HG03442 (cell line): ENCODE results near the gene AOC1.
"Not testable (repeated sequence)": the region's sequence is repeated elsewhere in the genome, so short reads cannot be mapped to it uniquely, and the experiment has no call there.

Source experiments
- ATAC-seq: cut with Tn5 transposase; IDR thresholded peaks from one replicate; pipeline ENCODE4 v1.9.1; 2021; ENCODE audit warnings: mild to moderate bottlenecking, moderate library complexity; ENCODE audit not compliant: unreplicated experiment

Gene AOC1

DNA sequence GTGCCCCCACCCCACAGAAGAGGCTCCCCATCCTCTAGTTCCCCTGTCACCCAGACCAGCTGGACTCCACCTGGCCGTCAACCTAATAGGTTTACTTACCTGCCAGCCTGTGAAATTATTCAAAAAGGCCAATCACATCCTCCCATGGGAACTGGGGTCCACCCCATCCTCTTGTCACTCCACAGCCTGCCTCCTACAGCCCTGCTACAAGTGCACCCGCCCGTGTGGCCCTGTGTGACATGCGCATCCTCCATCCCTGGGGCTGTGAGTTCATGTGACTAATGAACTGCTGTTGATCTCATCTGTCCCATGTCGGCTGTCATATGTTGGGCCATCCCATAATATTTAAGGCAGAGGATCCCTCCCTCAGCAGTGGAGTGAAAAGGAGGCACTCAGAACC is 39.4 kb downstream of the AOC1 start:
- ATAC-seq = no peak

DNA sequence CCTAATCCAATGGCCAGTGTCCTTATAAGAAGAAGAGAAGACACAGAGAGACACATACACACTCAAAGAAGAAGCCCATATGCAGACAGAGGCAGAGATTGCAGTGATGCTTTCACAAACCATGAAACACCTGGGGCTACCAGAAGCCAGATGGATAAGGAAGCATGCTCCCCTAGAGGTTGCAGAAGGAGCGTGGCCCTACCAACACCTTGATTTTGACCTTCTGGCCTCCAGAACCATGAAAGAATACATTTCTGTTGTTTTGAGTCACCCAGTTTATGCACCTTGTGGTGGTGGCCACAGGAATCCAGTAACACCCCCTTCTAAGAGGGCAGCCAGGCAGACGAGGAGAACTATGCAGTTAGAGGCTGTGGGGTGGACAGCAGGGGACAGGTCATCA is 43.5 kb downstream of the AOC1 start:
- ATAC-seq = no peak

DNA sequence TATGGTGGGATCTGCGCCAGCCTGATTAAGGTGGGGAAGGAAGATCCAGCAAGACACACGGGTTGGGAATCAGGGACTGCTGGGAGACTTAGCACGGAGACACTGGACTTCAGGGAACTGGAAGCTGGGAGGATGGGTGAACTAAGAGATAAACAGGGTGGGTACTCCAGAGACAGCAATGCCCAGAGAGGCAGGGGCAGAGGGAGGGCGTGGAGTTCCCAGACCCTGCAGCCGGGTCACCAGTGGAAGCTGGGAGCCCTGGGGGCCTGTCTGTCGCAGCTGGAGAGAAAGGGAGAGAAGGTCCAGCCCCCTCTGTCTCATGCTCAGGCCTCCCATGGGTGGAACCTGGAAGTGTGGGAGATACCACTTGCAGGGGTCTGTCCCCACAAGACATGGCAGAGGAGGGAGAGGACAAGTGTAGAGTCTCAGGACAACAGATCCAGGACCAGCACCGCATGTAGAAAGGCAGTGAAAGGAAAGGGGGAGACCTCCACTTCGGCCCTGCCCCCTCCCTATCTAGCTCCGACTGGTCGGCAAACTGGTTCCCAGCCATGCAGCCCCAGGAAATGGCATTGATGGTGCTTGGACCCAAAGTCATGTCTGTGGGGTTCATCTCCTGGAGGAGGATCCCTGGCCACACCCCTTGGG is 44.4 kb downstream of the AOC1 start:
- ATAC-seq = no peak

DNA sequence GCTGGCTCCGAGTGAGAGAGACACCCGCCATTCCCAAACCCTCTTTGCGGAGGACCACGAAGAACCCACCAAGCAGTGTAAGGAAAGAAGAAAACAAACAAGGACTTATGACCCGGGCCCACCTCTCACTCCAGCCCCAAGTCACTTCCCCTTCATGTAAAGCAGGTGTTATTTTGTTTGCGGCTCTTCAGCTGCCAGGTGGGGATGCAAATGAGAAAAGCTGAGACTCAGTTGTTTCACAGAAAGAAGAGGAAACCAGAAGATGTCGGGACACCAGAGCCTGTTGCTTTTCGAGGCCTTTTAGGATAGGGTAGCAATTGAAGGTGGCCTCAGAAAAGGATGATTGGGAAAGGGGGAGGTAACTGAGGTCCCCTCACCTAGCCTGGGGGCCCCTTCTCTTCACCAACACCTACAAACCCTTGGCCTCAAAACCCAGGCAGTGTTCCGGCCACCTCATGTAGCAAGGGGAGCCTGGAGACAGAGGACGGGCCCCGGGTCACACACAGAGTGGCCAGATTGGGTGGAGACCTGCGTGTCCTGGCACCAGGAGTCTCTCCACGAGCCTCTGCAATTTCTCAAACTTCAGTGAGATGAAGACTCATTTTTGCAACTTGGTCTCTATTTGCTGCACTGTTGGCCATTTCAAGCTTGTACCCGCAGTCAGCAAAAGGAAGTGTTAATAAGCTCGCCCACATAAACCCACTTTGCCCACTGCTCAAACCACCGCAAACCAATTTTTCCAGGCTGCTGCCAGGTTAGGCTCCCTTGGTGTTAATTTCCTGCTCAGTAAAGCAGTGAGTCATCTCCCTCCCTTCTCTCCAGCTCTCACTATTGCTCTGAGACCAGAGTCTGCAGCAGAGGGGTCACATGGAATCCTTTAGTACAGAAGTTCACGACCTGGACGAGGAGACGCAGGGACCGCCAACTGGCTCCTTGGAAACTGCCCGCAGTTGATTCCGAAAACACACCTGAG is 45.5 kb downstream of the AOC1 start:
- ATAC-seq = no peak

DNA sequence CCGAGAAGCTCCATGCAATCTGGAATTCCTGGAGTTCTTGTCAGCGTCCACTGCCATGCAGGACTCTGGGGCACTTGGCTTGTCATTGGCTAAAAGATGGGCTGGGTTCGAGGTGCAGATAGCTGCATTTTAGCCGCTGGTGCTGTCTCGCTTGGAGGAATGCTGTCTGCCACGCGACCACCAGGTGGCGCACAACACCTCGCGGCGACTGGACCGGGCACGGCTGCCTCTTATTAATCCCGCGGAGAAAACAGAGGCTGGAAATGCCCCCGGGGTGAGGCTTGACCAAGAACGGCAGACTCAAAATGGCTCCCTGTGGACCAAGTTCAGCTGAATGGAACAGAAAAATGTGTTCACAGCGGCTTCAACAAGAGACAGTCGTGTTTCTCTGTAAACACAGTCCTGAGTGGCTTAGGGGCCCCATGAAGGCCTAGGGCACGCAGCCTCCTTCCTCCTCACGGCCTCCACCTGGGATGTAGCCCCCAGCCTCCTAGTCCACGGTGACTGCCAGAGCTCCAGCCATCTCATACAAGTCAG is 46.2 kb downstream of the AOC1 start:
- ATAC-seq = no peak

DNA sequence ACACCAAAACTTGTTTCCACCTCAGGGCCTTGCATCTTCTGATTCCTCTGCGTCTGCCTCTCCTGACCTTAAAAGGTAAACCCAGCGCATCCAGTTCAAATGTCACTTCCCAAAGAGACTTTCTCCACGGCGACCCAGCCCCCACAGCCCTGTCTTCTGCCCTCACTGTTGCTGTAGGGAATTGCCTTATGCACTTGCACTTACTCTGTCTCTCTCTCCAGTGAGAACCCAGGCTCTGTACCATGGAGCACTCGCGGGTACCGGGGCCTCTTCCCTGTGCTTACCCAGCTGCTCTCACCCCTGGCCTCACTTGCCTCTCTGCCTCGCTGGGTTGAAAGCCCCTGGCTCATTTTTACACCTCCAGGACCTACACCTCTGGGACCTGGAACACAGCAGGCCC is 48.4 kb downstream of the AOC1 start:
- ATAC-seq = no peak

DNA sequence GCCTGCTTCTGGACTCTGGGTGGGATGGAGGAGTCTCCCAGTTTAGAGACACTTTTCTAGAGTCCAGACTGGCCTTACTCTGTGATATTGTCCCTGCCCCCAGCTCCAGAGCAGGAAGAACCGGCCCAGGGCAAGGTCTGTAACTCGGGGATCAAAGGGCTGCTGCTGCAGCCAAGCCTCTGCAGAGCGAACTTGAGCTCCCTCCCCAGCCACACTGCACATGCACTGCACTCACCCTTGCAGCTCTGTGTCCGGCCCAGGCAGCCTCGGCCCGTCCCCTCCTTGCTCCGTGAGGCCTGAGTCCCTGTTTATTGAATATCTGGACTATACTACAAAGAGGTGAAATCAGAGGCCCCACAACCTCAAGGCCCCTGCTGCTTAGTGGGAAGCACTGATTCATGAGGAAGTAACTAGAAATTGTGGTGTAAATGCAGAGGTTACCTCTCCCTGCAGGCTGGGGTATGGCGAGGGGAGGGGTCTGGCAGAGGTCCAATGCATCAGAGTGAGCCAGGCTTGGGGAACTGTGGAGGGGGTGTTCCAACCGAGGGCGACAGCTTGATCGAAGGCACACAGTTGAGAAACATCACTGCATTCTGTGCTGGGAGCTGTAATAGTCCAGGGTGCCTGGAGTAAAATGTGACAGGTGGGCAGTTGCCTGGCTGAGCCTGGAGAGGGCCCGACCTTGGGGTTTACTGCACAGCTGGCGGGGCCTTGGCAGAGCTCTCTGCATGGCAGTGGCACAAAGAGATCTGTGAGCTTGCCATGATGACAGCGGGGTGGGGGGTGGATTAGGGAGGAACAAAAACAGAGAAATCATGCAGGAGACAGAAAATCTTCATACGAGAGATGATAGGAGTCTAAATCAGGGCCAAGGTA is 49.1 kb downstream of the AOC1 start:
- ATAC-seq = no peak

DNA sequence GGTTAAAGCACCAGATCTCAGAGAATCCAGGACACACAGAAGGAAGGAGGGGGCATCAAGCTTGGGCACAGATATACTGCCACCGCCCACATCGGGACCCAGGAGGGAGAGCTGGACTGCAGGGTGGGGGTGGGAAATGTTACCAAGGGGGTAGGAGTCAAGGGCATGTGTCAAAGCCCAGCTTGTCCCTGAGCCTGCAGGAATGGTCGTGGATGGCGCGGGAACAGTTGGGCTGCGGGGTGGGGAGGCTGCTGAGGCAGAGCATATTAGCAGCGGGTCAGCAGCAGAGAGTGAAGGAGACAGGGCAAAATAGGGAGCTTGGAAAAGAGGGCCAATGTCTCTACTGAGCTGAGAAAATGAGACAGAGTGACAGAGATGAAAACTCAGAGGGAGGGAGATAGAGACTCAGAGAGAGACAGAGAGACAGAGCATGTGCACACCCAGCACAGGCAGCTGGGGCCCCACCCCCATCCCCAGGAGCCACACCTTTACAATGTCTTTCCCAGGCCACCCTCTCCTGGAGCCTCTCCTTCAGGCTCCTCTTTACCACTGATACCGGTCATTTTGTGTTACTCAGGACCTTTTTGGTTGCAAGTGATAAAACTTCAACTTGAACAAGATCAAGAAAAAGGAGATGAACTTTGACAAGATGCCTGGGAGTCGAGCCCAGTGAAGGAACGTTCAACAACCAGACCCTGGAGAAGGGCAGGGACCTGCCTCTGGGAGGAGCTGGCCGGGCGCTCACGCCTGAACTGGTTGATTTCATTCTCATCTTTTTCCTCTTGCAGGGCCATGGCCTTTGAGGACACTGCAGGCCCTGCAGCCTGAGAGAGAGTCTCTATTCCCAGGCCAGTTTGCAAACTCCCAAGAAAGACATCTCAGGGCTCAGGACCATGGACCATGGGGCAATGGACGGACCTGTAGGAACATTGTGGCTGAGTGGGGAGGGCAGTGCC is 50.0 kb downstream of the AOC1 start:
- ATAC-seq = no peak

DNA sequence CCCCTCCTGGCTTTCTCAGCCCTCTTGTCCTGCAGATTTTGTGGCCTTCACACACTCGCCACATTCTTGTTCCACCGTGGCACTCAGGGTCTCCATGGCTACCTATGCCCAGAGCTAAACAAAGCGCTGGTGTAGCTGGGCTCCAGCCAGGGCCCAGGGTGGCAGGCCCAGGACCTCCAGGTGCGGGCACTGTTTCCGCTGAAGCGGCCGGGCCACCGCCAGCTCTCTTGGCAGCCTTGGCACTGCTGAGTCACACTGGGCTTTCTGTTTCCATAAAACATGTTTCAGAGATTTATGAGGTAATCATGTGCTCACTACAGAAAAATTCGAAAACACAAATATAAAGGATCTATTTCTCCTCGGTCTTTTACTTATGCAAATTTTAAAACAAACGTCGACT is 51.3 kb downstream of the AOC1 start:
- ATAC-seq = no peak

DNA sequence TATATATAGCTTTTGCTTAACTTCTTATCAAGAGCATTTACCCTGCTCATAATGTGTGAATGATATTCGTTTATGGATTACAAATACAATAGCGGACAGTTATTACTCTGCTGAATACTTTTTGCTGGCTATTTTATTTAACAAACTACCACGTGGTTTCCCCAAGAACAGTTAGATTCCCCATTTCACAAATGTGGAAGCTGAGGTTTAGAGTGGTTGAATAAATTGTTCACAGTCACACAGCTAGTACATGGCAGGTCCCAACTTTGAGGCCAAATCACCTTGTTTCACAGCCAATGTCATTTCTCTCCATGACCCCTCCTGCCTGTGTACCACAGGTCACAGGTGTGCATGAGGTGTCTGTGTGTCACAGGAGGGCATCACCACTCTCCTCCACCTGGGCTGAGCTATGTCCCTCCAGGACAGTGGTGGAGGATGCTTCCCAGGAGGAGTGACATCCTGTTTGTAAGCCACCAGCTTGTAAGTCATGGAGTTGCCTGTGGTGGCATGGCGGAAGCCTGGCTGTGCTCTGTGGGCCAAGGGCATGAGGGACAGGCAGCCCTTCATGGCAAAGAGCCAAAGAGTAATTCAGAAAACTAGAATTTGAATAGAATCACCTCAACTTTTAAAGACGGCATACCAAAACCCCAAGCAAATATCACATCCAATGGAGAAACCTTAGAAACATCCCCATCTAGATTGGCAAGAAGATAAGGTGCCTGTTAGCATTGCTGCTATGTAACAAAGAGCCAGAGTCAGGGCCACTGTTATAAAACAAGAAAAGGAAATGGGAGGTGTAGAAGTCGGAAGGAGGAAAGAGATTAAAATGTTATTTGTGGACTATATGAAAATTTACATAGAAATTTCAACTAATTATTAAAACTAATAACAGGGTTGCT is 51.9 kb downstream of the AOC1 start:
- ATAC-seq = no peak

DNA sequence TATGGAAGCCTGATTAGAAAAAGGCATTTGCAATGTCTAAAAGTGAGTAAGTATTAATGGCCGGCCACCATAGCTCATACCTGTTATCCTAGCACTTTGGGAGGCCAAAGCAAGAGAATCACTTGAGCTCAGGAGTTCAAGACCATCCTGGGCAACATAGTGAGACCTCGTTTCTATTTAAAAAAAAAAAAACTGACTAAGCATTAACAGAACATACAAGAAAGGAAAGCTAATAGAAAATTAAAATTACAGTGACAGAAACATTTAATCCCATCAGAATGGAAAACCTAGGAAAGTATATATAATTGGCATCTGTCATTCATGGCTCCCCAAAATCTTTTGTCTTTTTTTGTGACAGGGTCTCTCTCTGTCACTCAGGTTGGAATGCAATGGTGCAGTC is 55.9 kb downstream of the AOC1 start:
- no peak for ATAC-seq

DNA sequence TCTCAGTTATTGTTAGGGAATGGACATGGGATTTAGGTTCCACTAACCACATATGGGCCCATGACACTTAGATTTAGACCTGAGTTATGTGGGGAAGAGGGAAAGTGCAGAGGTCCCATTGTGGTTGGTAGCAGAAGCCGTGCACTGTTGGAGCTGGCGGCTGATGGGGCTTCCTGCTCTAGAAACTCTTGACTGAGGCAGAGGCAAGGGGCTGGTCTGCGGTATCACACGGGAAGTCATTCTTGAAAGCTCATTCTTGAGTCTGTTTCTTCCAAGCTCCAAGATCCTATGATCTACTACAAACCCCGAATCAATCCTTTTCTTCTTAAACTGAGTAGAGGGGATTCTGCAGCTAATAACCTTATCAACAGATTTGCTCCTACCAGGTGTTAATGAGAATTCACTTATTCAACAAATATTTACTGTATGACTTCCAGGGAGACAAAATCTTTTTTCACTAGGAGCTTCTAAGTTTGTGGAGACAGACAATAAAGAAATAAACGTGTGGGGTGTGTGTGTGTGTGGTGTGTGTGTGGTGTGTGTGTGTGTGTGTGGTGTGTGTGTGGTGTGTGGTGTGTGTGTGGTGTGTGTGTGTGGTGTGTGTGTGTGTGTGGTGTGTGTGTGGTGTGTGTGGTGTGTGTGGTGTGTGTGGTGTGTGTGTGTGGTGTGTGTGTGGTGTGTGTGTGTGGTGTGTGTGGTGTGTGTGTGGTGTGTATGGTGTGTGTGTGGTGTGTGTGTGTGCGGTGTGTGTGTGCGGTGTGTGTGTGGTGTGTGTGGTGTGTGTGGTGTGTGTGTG is 57.1 kb downstream of the AOC1 start:
- ATAC-seq = no peak

DNA sequence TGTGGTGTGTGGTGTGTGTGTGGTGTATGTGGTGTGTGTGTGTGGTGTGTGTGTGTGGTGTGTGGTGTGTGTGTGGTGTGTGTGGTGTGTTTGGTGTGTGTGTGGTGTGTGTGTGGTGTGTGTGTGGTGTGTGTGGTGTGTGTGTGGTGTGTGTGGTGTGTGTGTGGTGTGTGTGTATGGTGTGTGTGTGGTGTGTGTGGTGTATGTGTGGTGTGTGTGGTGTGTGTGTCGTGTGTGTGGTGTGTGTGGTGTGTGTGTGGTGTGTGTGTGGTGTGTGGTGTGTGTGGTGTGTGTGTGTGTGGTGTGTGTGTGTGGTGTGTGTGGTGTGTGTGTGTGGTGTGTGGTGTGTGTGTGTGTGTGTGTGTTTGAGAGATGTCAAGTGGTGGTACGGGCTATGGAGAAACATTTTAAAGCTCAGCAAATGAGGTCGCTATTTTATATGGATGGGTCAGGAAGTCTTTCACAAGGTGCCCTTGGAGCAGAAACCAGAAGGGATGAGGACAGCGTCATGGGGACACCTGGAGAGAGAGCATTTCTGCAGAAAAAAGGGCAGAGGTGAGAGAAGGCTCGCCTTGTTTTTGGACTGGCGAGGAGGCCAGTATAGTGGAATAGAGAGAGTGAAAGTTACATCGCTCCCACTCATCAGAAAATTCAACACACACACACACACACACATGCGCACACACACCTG is 58.1 kb downstream of the AOC1 start:
- not testable (repeated sequence) for ATAC-seq

DNA sequence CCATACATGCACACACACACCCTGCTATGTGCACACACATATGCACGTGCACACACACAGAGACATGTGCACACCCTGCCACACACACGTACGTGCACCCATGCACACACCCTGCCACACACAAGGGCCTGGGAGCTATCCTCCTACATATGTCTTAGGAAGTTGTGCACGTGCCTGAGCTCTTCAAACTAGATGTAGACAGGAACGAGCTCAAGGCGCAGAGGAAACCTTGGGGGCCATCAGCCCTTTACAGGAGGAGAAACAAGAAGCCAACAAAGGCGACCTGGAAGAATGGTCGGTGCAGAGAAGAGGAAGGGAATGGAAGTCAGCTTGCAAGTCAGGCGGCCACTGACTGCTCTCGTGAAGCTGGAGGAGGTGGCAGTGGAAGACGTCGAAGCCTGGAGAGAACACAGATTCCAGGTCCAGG is 58.7 kb downstream of the AOC1 start:
- ATAC-seq = no peak
